Fibroblast of the aortic adventitia (primary cell): ENCODE measurements around the gene PLSCR3. TPM values are rescaled to one million over a fixed set of nuclear protein-coding genes. Genes with fewer than 3 reads are reported as not detected.

Source experiments
- DNase-seq: peaks from one replicate; pipeline ENCODE4 v3.0.0-alpha.2; 2010; ENCODE audit warnings: low read depth
- H3K4me3 ChIP-seq: 2 replicates; pipeline ENCODE4 v1.5.1; 2011; ENCODE audit warnings: low read depth, mild to moderate bottlenecking, control low read depth, low read length, moderate library complexity
- total RNA-seq: library from RNA; depleted of rRNA; stranded (reverse); fragments of >200 nt; gene quantifications from 2 replicates; pipeline ENCODE4 v1.2.3, GENCODE V29; 2012; ENCODE audit warnings: low replicate concordance
- TF ChIP-seq, protein P1 (sequence below): IDR thresholded peaks from 2 replicates; pipeline ENCODE4 v1.5.1; 2011; ENCODE audit warnings: mild to moderate bottlenecking, low read length, control low read depth, inconsistent platforms; ENCODE audit not compliant: insufficient read depth

The PLSCR3 gene
- total RNA-seq, 1 donor: 26.9 TPM

DNA sequence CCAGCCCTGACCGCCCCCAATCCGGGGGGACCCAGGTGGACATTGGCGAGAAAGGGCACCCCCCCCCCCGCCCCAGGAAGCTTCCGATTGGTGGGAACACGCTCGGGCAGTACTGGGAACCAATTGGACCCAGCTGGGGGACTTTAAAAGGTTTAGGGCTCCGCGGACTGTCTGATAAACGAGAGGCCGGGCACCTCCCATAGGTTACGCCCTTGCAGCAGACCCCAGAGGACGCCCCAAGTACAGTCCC, 9.3 kb upstream of the PLSCR3 start:
- H3K4me3 ChIP-seq: peak overlapping the region; percentile 83
- TF ChIP-seq, protein P1, sequence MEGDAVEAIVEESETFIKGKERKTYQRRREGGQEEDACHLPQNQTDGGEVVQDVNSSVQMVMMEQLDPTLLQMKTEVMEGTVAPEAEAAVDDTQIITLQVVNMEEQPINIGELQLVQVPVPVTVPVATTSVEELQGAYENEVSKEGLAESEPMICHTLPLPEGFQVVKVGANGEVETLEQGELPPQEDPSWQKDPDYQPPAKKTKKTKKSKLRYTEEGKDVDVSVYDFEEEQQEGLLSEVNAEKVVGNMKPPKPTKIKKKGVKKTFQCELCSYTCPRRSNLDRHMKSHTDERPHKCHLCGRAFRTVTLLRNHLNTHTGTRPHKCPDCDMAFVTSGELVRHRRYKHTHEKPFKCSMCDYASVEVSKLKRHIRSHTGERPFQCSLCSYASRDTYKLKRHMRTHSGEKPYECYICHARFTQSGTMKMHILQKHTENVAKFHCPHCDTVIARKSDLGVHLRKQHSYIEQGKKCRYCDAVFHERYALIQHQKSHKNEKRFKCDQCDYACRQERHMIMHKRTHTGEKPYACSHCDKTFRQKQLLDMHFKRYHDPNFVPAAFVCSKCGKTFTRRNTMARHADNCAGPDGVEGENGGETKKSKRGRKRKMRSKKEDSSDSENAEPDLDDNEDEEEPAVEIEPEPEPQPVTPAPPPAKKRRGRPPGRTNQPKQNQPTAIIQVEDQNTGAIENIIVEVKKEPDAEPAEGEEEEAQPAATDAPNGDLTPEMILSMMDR: no peak
- DNase-seq: no peak

- no peak for DNase-seq
- H3K4me3 ChIP-seq: peak overlapping the region; percentile 83
- TF ChIP-seq, protein P1: no peak
These were observed 8.9 kb upstream of the PLSCR3 start for GRCh38 chr17:7403043-7403726.

DNA sequence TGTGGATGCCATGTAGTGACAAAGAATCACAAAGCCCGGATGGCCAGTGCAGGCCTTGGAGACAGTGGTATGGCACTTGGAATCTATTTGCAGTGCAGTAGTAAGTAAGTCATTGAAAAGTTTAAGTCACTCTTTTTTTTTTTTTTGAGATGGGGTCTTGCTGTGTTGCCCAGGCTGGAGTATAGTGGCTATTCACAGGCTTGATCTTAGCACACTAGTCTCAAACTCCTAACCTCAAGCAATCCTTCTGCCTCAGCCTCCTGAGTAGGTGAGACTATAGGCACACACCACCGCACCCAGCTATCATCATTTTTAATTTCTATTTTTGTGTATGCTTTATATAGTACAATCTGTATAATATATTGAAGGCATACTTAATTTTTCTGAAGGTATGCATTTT, 4.3 kb upstream of the PLSCR3 start:
- TF ChIP-seq, protein P1: no peak
- DNase-seq: no peak
- no peak overlapping the region for H3K4me3 ChIP-seq

GRCh38 chr17:7396147-7396546, 1.8 kb upstream of the PLSCR3 start:
- H3K4me3 ChIP-seq: no peak overlapping the region
- TF ChIP-seq, protein P1: no peak
- DNase-seq: no peak

GRCh38 chr17:7393613-7394451, 493 bp downstream of the PLSCR3 start:
- peak overlapping the region; percentile 84 for H3K4me3 ChIP-seq
- no peak for DNase-seq
- TF ChIP-seq, protein P1: peak; percentile 10

- TF ChIP-seq, protein P1: no peak
- H3K4me3 ChIP-seq: peak overlapping the region; percentile 84
- DNase-seq: no peak
These were observed 1.4 kb downstream of the PLSCR3 start for GRCh38 chr17:7392696-7393612.
